CD14-positive monocyte (primary cell): ENCODE measurements around the gene PODXL2. TPM values are rescaled to one million over a fixed set of nuclear protein-coding genes. Genes with fewer than 3 reads are reported as not detected.

ENCODE experiments used
- DNase-seq, 3 donors: peaks; one replicate each; pipeline ENCODE4 v3.0.0-alpha.2; 2011 to 2022
- H2AFZ ChIP-seq: 2 replicates; pipeline ENCODE4 v1.6.0; 2012; ENCODE audit warnings: mild to moderate bottlenecking, low read depth, low read length, inconsistent platforms; ENCODE audit not compliant: insufficient read depth, poor library complexity, severe bottlenecking
- H3K27ac ChIP-seq, 2 donors: 1 replicate in 1 of 2; 2 replicates in 1 of 2; pipeline ENCODE4 v1.5.1; 2012 to 2013; ENCODE audit warnings: low read length in 2 of 2, control low read depth in 1 of 2, inconsistent platforms in 1 of 2, low read depth in 1 of 2, mild to moderate bottlenecking in 1 of 2
- H3K27me3 ChIP-seq, 2 donors: one replicate each; pipeline versions ENCODE4 v1.6.0 to v1.6.1; 2011 to 2013; ENCODE audit warnings: low read length in 2 of 2; ENCODE audit not compliant: control insufficient read depth in 2 of 2, insufficient read depth in 2 of 2
- H3K36me3 ChIP-seq, 2 donors: replicated peaks in 1 of 2; 1 replicate in 1 of 2; 2 replicates in 1 of 2; pipeline versions ENCODE4 v1.5.1 to v1.6.1; 2012 to 2013; ENCODE audit warnings: low read length in 2 of 2, control low read depth in 1 of 2, inconsistent platforms in 1 of 2, mild to moderate bottlenecking in 1 of 2; ENCODE audit not compliant: insufficient read depth in 2 of 2, control insufficient read depth in 1 of 2
- H3K4me1 ChIP-seq, 2 donors: 1 replicate in 1 of 2; 2 replicates in 1 of 2; pipeline versions ENCODE4 v1.5.1 to v1.6.1; 2012 to 2013; ENCODE audit warnings: low read length in 2 of 2, control low read depth in 1 of 2, inconsistent platforms in 1 of 2, mild to moderate bottlenecking in 1 of 2, moderate library complexity in 1 of 2; ENCODE audit not compliant: insufficient read depth in 2 of 2, control insufficient read depth in 1 of 2
- H3K4me2 ChIP-seq: replicated peaks from 2 replicates; pipeline ENCODE3; 2012; ENCODE audit warnings: low read length, moderate library complexity, mild to moderate bottlenecking; ENCODE audit not compliant: poor library complexity, severe bottlenecking; ENCODE audit errors: extremely low read depth
- H3K4me3 ChIP-seq, 3 experiments: fragments of 200-600 bp in 1 of 3; sonication (generic) in 1 of 3; replicated peaks in 1 of 3; 1 replicate in 2 of 3; 2 replicates in 1 of 3; pipeline ENCODE4 v1.5.1; 2011 to 2013; ENCODE audit warnings: low read length in 3 of 3, mild to moderate bottlenecking in 3 of 3, control low read depth in 2 of 3, low read depth in 2 of 3, inconsistent platforms in 1 of 3, moderate library complexity in 1 of 3
- H3K79me2 ChIP-seq: 2 replicates; pipeline ENCODE4 v1.6.0; 2012; ENCODE audit warnings: mild to moderate bottlenecking, control low read depth, inconsistent platforms, low read length, moderate library complexity; ENCODE audit not compliant: insufficient read depth
- H3K9ac ChIP-seq: 2 replicates; pipeline ENCODE4 v1.6.0; 2017; ENCODE audit warnings: low read length, mild to moderate bottlenecking; ENCODE audit not compliant: insufficient read depth, poor library complexity, severe bottlenecking
- H3K9me3 ChIP-seq, 2 donors: replicated peaks in 1 of 2; 1 replicate in 1 of 2; 2 replicates in 1 of 2; pipeline versions ENCODE4 v1.5.1 to v1.6.1; 2012 to 2013; ENCODE audit warnings: low read length in 2 of 2, control low read depth in 1 of 2; ENCODE audit not compliant: control insufficient read depth in 1 of 2, insufficient read depth in 1 of 2
- H4K20me1 ChIP-seq: 2 replicates; pipeline ENCODE4 v1.6.0; 2012; ENCODE audit warnings: mild to moderate bottlenecking, low read length, control low read depth, moderate library complexity; ENCODE audit not compliant: insufficient read depth
- H3K27ac Mint-ChIP-seq, 7 donors: one replicate each; pipeline ENCODE4 v1.8.0; 2020; ENCODE audit warnings: mild to moderate bottlenecking in 7 of 7, mixed read lengths in 7 of 7, moderate library complexity in 6 of 7, inconsistent platforms in 2 of 7
- H3K27me3 Mint-ChIP-seq, 3 donors: one replicate each; pipeline ENCODE4 v1.8.0; 2021 to 2022; ENCODE audit warnings: low read depth in 3 of 3, mild to moderate bottlenecking in 3 of 3, mixed read lengths in 3 of 3, moderate library complexity in 3 of 3, inconsistent platforms in 1 of 3
- H3K36me3 Mint-ChIP-seq, 2 donors: one replicate each; pipeline ENCODE4 v1.8.0; 2020; ENCODE audit warnings: mixed read lengths in 2 of 2, inconsistent platforms in 1 of 2, mild to moderate bottlenecking in 1 of 2
- H3K4me1 Mint-ChIP-seq: one replicate; pipeline ENCODE4 v1.8.0; 2020; ENCODE audit warnings: mild to moderate bottlenecking, mixed read lengths
- H3K4me3 Mint-ChIP-seq, 2 donors: one replicate each; pipeline ENCODE4 v1.8.0; 2020; ENCODE audit warnings: mild to moderate bottlenecking in 2 of 2, mixed read lengths in 2 of 2, moderate library complexity in 1 of 2
- H3K9me3 Mint-ChIP-seq, 7 donors: one replicate each; pipeline ENCODE4 v1.8.0; 2020 to 2022; ENCODE audit warnings: mixed read lengths in 7 of 7, mild to moderate bottlenecking in 6 of 7, moderate library complexity in 6 of 7, inconsistent platforms in 2 of 7
- WGBS: methylation state at CpG from one replicate; pipeline ENCODE4 v1.1.5; 2013; ENCODE audit warnings: missing lambda C conversion rate; ENCODE audit not compliant: insufficient coverage; 5-methylcytosine and 5-hydroxymethylcytosine counted together
- intact Hi-C, 2 donors: fragments of 100-400 bp; cut with micrococcal nuclease; formaldehyde crosslinking; loops; one replicate each; pipeline versions ENCODE4 v1.15.0 to v1.15.1; 2023
- polyA plus RNA-seq, 3 donors: library from polyadenylated mRNA; depleted of rRNA in 1 of 3; unstranded in 2 of 3; stranded (reverse) in 1 of 3; fragments of 300-500 nt in 2 of 3; fragments of >200 nt in 1 of 3; fragmentation: Illumina TruSeq in 2 of 3; gene quantifications; 1 replicate in 2 of 3; 2 replicates in 1 of 3; pipeline ENCODE4 v1.2.3, GENCODE V29; 2012 to 2021
- TF ChIP-seq, protein P1 (sequence below): fragments of 200-600 bp; IDR thresholded peaks from one replicate; pipeline ENCODE4 v1.8.0; 2022; ENCODE audit warnings: antibody characterized with exemption, mild to moderate bottlenecking

Gene PODXL2
- polyA plus RNA-seq, 3 donors = 0.33 to 0.64 (median 0.43) TPM

DNA sequence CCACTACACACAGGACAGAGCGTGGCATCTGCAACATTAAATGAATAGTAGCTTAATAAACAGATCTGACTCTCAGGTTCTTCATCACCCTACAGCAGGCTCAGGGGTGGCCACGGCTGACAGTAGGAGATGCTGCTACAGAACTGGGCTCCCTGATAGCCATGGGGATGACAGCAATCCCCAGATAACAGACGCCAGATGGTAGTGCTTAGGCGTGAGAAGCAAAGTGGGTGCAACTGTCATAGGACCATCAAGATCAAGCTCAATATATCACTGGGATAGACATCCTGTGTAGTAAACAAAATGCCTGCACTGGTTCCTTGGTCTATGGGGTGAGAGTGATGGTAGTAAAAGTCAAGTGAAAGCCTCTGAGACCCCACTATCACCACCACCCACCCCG is 35.8 kb upstream of the PODXL2 start:
- TF ChIP-seq, protein P1, sequence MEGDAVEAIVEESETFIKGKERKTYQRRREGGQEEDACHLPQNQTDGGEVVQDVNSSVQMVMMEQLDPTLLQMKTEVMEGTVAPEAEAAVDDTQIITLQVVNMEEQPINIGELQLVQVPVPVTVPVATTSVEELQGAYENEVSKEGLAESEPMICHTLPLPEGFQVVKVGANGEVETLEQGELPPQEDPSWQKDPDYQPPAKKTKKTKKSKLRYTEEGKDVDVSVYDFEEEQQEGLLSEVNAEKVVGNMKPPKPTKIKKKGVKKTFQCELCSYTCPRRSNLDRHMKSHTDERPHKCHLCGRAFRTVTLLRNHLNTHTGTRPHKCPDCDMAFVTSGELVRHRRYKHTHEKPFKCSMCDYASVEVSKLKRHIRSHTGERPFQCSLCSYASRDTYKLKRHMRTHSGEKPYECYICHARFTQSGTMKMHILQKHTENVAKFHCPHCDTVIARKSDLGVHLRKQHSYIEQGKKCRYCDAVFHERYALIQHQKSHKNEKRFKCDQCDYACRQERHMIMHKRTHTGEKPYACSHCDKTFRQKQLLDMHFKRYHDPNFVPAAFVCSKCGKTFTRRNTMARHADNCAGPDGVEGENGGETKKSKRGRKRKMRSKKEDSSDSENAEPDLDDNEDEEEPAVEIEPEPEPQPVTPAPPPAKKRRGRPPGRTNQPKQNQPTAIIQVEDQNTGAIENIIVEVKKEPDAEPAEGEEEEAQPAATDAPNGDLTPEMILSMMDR = no peak
- H3K27me3 Mint-ChIP-seq = peaks cover 0 to 11% (median 0%) of the 10 kb centered on the region in 3 donors
- no peaks in the 10 kb centered on the region for H3K36me3 Mint-ChIP-seq
- intact Hi-C loops = loop anchor here in 1 of 2 donors (2.0 to 10.0 kb wide), 3 partner anchors 79 to 462 kb away; partner anchors contain the start of genes ABTB1 and SEC61A1
- Histone ChIP-seq H3K4me2 (no peak overlapping the region), H3K79me2 (peaks cover 20% of the 10 kb centered on the region), H2AFZ (no peak overlapping the region), H3K9me3 (no peaks in the 10 kb centered on the region), H3K4me3 (no peak overlapping the region), H3K27ac (peak overlapping the region in 1 of 2 donors; percentile 99), H3K27me3 (no peaks in the 10 kb centered on the region), H4K20me1 (peaks cover 19% of the 10 kb centered on the region), H3K9ac (no peak overlapping the region), H3K36me3 (no peaks in the 10 kb centered on the region), H3K4me1 (peaks cover 40 to 49% of the 10 kb centered on the region in 2 donors)
- peak overlapping the region in 1 of 2 donors; percentile 67 for H3K4me3 Mint-ChIP-seq
- WGBS = 100% methylated on average over 1 of the region's 5 CpGs
- H3K27ac Mint-ChIP-seq = peak overlapping the region; percentile 94 to 100 (median 98)
- H3K9me3 Mint-ChIP-seq = no peaks in the 10 kb centered on the region
- DNase-seq = no peak
- peaks cover 32% of the 10 kb centered on the region for H3K4me1 Mint-ChIP-seq

DNA sequence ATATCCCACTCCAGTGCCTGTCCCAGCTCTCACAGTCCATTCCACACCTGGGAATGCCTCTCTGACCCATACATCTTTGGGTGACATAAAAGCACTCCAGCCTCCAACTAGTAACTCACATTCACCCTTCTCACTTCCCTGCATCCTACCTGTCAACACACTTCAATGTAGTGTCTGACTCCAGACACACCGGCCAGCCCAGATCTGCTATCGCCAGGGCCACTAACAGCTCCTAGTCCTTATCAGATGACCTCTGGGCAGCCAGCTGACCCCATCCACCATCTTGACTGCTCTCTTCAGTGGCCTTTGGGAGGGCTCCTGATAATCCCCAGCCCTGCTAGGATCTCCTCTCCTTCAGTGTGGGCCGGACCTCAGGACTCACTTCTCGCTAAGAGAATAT is 33.7 kb upstream of the PODXL2 start:
- Mint-ChIP-seq H3K4me1 (peaks cover 31% of the 10 kb centered on the region), H3K9me3 (no peaks in the 10 kb centered on the region), H3K27me3 (peaks cover 0 to 11% (median 0%) of the 10 kb centered on the region in 3 donors), H3K27ac (peak overlapping the region in 2 of 7 donors; percentile 30 to 39), H3K36me3 (no peaks in the 10 kb centered on the region), H3K4me3 (no peak overlapping the region)
- no peaks in the 10 kb centered on the region for H3K36me3 ChIP-seq
- DNase-seq = no peak
- H3K9ac ChIP-seq = no peak overlapping the region
- H3K27me3 ChIP-seq = no peaks in the 10 kb centered on the region
- no peak overlapping the region for H3K4me2 ChIP-seq
- no peak overlapping the region for H2AFZ ChIP-seq
- H3K4me1 ChIP-seq = peaks cover 33 to 45% of the 10 kb centered on the region in 2 donors
- WGBS = 100% methylated on average over 4 of the region's 4 CpGs
- H3K27ac ChIP-seq = no peak overlapping the region
- TF ChIP-seq, protein P1 = no peak
- H3K79me2 ChIP-seq = peaks cover 20% of the 10 kb centered on the region
- H3K4me3 ChIP-seq = no peak overlapping the region
- intact Hi-C loops = loop anchor here (5.0 to 10.0 kb wide), 2 partner anchors 77 to 459 kb away; partner anchors contain the start of genes ABTB1 (in 1 of the 2) and SEC61A1 (in 1 of the 2)
- no peaks in the 10 kb centered on the region for H4K20me1 ChIP-seq
- H3K9me3 ChIP-seq = no peaks in the 10 kb centered on the region
